Transverse colon (tissue), 4 donors: ENCODE measurements around the gene NDUFC2. TPM values are rescaled to one million over a fixed set of nuclear protein-coding genes. Genes with fewer than 3 reads are reported as not detected.
A peak's percentile ranks its signal among the peaks of the same experiment; 100 is the strongest.
"Not testable (repeated sequence)": the region's sequence is repeated elsewhere in the genome, so short reads cannot be mapped to it uniquely, and the experiment has no call there.

Experiments used
- DNase-seq: peaks from one replicate; pipeline ENCODE4 v3.0.0-alpha.2; 2019
- H3K27ac ChIP-seq, 4 donors: fragments of 200-600 bp; sonication (generic); 2 replicates each; pipeline ENCODE4 v1.5.1; 2016 to 2018; ENCODE audit warnings: inconsistent platforms in 4 of 4
- H3K27me3 ChIP-seq: fragments of 200-600 bp; sonication (generic); 2 replicates; pipeline ENCODE4 v1.5.1; 2017; ENCODE audit warnings: inconsistent platforms
- H3K36me3 ChIP-seq, 4 donors: fragments of 200-600 bp; sonication (generic); 2 replicates each; pipeline ENCODE4 v1.5.1; 2017 to 2019; ENCODE audit warnings: inconsistent platforms in 4 of 4
- H3K4me1 ChIP-seq, 4 donors: fragments of 200-600 bp; sonication (generic); 2 replicates each; pipeline ENCODE4 v1.5.1; 2017 to 2020; ENCODE audit warnings: inconsistent platforms in 4 of 4
- H3K4me3 ChIP-seq, 4 donors: fragments of 200-600 bp; sonication (generic); 1 replicate in 1 of 4; 2 replicates in 3 of 4; pipeline versions ENCODE4 v1.5.1 to v1.6.1; 2017 to 2019; ENCODE audit warnings: inconsistent platforms in 4 of 4
- H3K9me3 ChIP-seq, 2 donors: fragments of 200-600 bp; sonication (generic); 2 replicates each; pipeline ENCODE4 v1.5.1; 2017 to 2019; ENCODE audit warnings: inconsistent platforms in 2 of 2
- EP300 ChIP-seq: sonication (generic); formaldehyde crosslinking; IDR thresholded peaks from one replicate; pipeline ENCODE4 v1.6.1; 2017; ENCODE audit warnings: antibody characterized with exemption, low read depth
- POLR2A ChIP-seq: fragments of 450-650 bp; IDR thresholded peaks from one replicate; pipeline ENCODE4 v1.6.1; 2016; ENCODE audit warnings: antibody characterized with exemption, mild to moderate bottlenecking, moderate library complexity
- POLR2AphosphoS5 ChIP-seq, 3 donors: sonication (generic); formaldehyde crosslinking; IDR thresholded peaks; one replicate each; pipeline ENCODE4 v1.6.1; 2016; ENCODE audit warnings: antibody characterized with exemption in 3 of 3
- WGBS, 2 donors: methylation state at CpG; one replicate each; pipeline ENCODE4 v1.1.5; 2018; ENCODE audit warnings: low coverage in 1 of 2; 5-methylcytosine and 5-hydroxymethylcytosine counted together
- in situ Hi-C, 4 donors: fragments of 200-750 bp; cut with MboI; loops; one replicate each; pipeline versions ENCODE4 v1.15.0 to v1.15.1; 2017; ENCODE audit warnings: low sequenced_read_pairs in 3 of 4, low pct_ligation_motif_present in 1 of 4, low pct_unique_long_range_greater_than_20kb in 1 of 4
- intact Hi-C: fragments of 100-400 bp; cut with DNase I; formaldehyde crosslinking; loops from one replicate; pipeline ENCODE4 v1.15.1; 2023; ENCODE audit warnings: low total_unique reads
- total RNA-seq, 4 donors: library from RNA; depleted of rRNA; stranded (reverse); fragments of >200 nt; gene quantifications; one replicate each; pipeline ENCODE4 v1.1.0, GENCODE V29; 2016
- TF ChIP-seq, protein P1 (sequence below), 5 experiments: fragments of 200-600 bp in 3 of 5; fragments of 450-650 bp in 2 of 5; sonication (generic) in 3 of 5; IDR thresholded peaks; 1 replicate in 2 of 5; 2 replicates in 3 of 5; pipeline ENCODE4 v1.5.1; 2016 to 2017; ENCODE audit warnings: antibody characterized with exemption in 5 of 5, inconsistent platforms in 3 of 5, mild to moderate bottlenecking in 2 of 5, moderate library complexity in 1 of 5

Gene NDUFC2
- total RNA-seq, 4 donors from 2014 or later: 6.0 to 123 (median 68.4) TPM

DNA sequence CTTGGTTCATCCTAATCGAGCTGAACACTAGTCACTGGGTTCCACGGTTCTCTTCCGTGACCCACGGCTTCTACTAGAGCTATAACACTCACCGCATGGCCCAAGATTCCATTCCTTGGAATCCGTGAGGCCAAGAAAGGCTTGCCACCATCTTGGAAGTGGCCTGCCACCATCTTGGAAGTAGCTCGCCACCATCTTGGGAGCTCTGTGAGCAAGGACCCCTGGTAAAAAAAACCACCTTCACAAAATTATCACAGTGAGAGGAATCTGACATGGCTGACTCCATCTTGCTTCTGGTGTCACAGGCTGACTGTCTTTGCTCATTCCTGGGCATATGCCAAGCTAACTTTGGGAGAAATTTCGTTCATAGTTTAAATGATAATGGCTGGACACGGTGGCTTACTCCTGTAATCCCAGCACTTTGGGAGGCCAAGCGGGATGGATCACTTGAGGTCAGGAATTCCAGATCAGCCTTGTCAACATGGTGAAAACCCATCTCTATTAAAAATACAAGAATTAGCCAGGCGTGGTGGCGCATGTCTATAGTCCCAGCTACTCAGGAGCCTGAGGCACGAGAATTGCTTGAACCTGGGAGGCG lies 37.7 kb downstream of the NDUFC2 start:
- no peak overlapping the region for H3K27ac ChIP-seq
- in situ Hi-C loops: no loop called here
- 94 to 100% methylated on average over 5 to 14 of the region's 14 CpGs for WGBS, 2 donors

DNA sequence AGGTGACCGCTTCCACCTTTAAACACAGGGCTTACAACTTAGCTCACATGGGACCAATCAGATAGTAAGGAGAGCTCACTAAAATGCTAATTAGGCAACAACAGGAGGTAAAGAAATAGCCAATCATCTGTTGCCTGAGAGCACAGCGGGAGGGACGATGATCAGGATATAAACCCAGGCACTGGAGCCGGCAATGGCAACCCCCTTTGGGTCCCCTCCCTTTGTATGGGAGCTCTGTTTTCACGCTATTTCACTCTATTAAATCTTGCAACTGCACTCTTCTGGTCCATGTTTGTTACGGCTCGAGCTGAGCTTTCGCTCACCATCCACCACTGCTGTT lies 38.3 kb downstream of the NDUFC2 start:
- peaks cover 20 to 58% (median 49%) of the 10 kb centered on the region in 4 donors for H3K4me1 ChIP-seq
- H3K27me3 ChIP-seq, intact Hi-C loops: not testable (repeated sequence)

More for the DNA sequence above, 37.7 kb downstream of the NDUFC2 start:
- intact Hi-C loops: no loop called here
- DNase-seq: no peak
- no peaks in the 10 kb centered on the region for H3K27me3 ChIP-seq
- no peak overlapping the region for H3K4me3 ChIP-seq
- no peaks in the 10 kb centered on the region for H3K9me3 ChIP-seq
- H3K36me3 ChIP-seq: no peaks in the 10 kb centered on the region
- peaks cover 20 to 60% (median 48%) of the 10 kb centered on the region in 4 donors for H3K4me1 ChIP-seq
- TF ChIP-seq EP300 (no peak), POLR2A (no peak), POLR2AphosphoS5 (IDR thresholded peaks at IDR 0.05) (no peak)
- TF ChIP-seq, protein P1, sequence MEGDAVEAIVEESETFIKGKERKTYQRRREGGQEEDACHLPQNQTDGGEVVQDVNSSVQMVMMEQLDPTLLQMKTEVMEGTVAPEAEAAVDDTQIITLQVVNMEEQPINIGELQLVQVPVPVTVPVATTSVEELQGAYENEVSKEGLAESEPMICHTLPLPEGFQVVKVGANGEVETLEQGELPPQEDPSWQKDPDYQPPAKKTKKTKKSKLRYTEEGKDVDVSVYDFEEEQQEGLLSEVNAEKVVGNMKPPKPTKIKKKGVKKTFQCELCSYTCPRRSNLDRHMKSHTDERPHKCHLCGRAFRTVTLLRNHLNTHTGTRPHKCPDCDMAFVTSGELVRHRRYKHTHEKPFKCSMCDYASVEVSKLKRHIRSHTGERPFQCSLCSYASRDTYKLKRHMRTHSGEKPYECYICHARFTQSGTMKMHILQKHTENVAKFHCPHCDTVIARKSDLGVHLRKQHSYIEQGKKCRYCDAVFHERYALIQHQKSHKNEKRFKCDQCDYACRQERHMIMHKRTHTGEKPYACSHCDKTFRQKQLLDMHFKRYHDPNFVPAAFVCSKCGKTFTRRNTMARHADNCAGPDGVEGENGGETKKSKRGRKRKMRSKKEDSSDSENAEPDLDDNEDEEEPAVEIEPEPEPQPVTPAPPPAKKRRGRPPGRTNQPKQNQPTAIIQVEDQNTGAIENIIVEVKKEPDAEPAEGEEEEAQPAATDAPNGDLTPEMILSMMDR (IDR thresholded peaks at IDR 0.05): no peak

DNA sequence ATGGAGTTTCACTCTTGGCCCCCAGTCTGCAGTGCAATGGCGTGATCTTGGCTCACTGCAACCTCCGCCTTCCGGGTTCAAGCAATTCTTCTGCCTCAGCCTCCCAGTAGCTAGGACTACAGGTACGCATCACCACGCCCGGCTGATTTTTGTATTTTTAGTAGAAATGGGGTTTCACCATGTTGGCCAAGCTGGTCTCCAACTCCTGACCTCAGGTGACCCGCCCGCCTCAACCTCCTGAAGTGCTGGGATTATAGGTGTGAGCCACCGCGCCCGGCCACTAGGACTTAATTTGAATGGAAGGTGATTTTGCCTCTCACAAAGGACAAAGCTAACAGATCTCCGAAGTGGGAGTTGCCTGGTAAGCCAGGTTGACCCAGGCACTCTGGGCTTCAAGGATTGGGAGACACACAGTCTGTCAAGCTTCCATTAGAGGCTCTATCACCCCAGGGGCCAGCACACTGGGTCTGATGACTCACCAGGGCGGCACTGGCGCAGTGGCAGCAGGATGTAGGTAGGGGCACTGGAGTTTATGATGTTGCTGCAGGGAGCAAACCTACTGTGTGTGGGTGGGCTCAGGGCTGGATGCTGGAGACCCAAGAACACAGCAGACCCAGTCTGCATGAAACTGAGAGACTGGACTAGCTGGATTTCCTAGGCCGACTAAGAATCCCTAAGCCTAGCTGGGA lies 38.8 kb downstream of the NDUFC2 start:
- H3K4me3 ChIP-seq: no peak overlapping the region
- H3K4me1 ChIP-seq: peaks cover 20 to 54% (median 45%) of the 10 kb centered on the region in 4 donors
- intact Hi-C loops: no loop called here
- no peaks in the 10 kb centered on the region for H3K9me3 ChIP-seq
- in situ Hi-C loops: no loop called here
- no peak for TF ChIP-seq POLR2AphosphoS5 (IDR thresholded peaks at IDR 0.05)
- TF ChIP-seq, protein P1 (IDR thresholded peaks at IDR 0.05): peak in 1 of 5 experiments; percentile 9
- H3K27me3 ChIP-seq: no peaks in the 10 kb centered on the region
- H3K27ac ChIP-seq: peak overlapping the region; percentile 67 to 78 (median 76)
- H3K36me3 ChIP-seq: no peaks in the 10 kb centered on the region
- DNase-seq: no peak
- WGBS, 2 donors: 92 to 96% methylated on average over 12 to 15 of the region's 15 CpGs

More for the DNA sequence above, 38.3 kb downstream of the NDUFC2 start:
- H3K36me3 ChIP-seq, H3K9me3 ChIP-seq, H3K27ac ChIP-seq, DNase-seq, H3K4me3 ChIP-seq, in situ Hi-C loops: not testable (repeated sequence)
- WGBS, 2 donors: 96 to 100% methylated on average over 1 to 8 of the region's 8 CpGs

DNA sequence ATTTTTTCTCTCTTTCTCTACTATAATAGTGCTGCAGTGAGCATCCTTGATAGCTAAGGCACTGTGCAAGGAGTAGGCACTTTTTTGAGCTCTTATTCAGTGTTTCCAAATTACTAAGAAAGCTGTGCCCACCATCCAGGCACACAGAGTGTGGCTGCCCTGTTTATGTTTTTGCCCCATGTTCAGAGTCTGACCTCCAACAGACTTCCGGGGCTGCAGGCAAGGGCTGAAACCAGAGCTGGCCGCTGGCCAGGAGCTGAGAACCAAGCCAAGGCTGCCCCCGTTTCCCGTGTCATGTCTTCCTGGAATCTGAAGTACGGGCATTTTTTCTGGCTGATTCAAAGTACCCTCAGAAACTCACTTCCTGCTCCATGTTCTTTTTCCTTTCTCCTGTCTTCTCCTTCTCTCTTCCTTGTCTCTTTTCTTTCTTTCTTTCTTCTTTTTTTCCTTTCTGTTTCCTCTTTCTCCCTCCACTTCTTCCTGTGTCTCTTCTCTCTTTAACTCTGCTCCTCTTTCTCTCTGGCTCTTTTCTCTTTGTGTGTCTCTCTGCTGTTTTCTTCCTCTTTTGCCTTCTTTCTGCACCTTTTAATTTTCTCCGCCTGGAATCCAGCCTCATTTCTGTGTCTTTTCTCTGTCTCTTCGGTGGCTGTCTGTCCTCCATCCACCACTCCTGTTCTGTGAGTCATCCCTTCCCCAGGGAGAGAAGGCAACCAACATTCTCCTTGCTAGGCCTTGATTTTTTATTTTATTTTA lies 39.6 kb downstream of the NDUFC2 start:
- Histone ChIP-seq H3K27me3 (no peaks in the 10 kb centered on the region), H3K27ac (peak overlapping the region; percentile 67 to 78 (median 76)), H3K4me1 (peaks cover 20 to 46% (median 39%) of the 10 kb centered on the region in 4 donors), H3K9me3 (no peaks in the 10 kb centered on the region), H3K4me3 (peak overlapping the region in 1 of 4 donors; percentile 22), H3K36me3 (no peaks in the 10 kb centered on the region)
- intact Hi-C loops: no loop called here
- DNase-seq: peak; percentile 79
- in situ Hi-C loops: no loop called here
- 27 to 32% methylated on average over 6 to 7 of the region's 7 CpGs for WGBS, 2 donors
- TF ChIP-seq POLR2A (no peak), EP300 (no peak), POLR2AphosphoS5 (IDR thresholded peaks at IDR 0.05) (no peak)
- TF ChIP-seq, protein P1 (IDR thresholded peaks at IDR 0.05): no peak
